Measurements from ENCODE around the gene SNRNP27. TPM values are rescaled to one million over a fixed set of nuclear protein-coding genes. Genes with fewer than 3 reads are reported as not detected.

The SNRNP27 gene
- total RNA-seq, 1 donor from 2014 or later, result 84.1 TPM

DNA sequence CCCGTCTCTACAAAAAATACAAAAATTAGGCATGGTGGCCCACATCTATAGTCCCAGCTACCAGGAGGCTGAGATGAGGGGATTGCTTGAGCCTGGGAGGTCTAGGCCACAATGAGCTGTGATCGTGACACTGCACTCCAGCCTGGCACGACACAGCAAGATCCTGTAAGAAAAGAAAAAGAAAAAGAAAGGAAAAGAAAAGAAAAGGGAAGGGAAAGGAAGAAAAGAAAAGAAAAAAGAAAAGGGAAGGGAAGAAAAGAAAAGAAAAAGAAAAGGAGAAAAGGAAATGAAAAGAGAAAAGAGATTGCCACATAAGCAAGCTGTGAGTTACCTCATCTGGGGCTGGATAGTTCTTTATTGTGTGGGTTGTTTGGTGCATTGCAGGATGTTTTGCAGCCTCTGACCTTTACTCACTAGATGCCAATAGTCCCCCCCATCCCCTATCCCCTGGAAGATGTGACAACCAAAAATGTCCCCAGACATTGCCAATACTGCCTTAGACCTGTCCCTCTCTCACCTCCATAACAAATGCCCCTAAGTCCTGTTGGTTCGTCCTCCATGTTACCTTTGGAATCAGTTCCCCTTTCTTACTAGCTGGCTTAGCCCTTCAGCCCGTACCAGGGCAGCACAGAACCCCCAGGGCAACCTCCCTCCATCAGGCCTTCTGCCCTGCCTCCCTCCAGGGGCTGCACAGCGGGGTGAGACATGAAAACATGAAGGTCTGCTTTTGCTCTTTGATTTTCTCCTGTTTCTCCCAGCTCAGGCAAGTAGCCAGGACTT lies 58.8 kb downstream of the SNRNP27 start:
- DNase-seq (ENCODE audit: low read depth), result no peak
- no peak overlapping the region for H3K4me3 ChIP-seq (ENCODE audit: low read depth, low read length)
- H3K36me3 ChIP-seq (ENCODE audit: control insufficient read depth, insufficient read depth, low read length), result no peaks in the 10 kb centered on the region
- TF ChIP-seq, protein P1, sequence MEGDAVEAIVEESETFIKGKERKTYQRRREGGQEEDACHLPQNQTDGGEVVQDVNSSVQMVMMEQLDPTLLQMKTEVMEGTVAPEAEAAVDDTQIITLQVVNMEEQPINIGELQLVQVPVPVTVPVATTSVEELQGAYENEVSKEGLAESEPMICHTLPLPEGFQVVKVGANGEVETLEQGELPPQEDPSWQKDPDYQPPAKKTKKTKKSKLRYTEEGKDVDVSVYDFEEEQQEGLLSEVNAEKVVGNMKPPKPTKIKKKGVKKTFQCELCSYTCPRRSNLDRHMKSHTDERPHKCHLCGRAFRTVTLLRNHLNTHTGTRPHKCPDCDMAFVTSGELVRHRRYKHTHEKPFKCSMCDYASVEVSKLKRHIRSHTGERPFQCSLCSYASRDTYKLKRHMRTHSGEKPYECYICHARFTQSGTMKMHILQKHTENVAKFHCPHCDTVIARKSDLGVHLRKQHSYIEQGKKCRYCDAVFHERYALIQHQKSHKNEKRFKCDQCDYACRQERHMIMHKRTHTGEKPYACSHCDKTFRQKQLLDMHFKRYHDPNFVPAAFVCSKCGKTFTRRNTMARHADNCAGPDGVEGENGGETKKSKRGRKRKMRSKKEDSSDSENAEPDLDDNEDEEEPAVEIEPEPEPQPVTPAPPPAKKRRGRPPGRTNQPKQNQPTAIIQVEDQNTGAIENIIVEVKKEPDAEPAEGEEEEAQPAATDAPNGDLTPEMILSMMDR (IDR thresholded peaks at IDR 0.05; ENCODE audit: insufficient read depth, low read length, poor library complexity, severe bottlenecking), result no peak
- H3K27me3 ChIP-seq (ENCODE audit: control insufficient read depth, insufficient read depth, low read length), result peaks cover 10% of the 10 kb centered on the region

DNA sequence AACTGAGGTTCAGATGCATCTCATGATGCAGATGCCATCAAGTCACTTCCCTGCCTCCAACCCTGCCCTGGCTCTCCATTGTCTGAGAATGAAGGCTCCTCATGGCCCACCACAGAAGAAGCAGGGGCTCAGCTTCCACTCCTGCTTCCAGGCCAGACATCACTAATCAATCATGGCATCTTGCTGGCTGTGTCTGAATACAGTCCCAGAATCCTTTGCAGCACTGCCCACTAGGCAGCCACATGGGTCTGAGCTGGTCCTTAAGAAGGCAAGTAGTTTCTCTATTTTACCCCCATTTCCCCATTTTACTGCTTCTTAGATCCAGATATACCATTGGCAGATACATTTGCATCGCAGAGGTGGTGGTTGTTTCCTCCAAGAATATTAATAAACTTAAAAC lies 60.3 kb downstream of the SNRNP27 start:
- Histone ChIP-seq H3K4me3 (ENCODE audit: low read depth, low read length) (no peak overlapping the region), H3K27me3 (ENCODE audit: control insufficient read depth, insufficient read depth, low read length) (peaks cover 7% of the 10 kb centered on the region), H3K36me3 (ENCODE audit: control insufficient read depth, insufficient read depth, low read length) (no peaks in the 10 kb centered on the region)
- no peak for DNase-seq (ENCODE audit: low read depth)
- TF ChIP-seq, protein P1 (IDR thresholded peaks at IDR 0.05; ENCODE audit: insufficient read depth, low read length, poor library complexity, severe bottlenecking), result no peak

Other genes with a start within 250 kb of the SNRNP27 start
- 73.6 and 93.5 TPM in 2 replicates for gene ANXA4, start 151.8 kb upstream of the SNRNP27 start, total RNA-seq
- 10.7 and 12.2 TPM in 2 replicates for gene GMCL1, start 64.3 kb upstream of the SNRNP27 start, total RNA-seq
- 14.1 and 14.4 TPM in 2 replicates for gene MXD1, start 21.2 kb downstream of the SNRNP27 start, total RNA-seq
- gene ASPRV1, start 67.7 kb downstream of the SNRNP27 start, total RNA-seq, result 0.07 and 0.08 TPM in 2 replicates
- 144 and 150 TPM in 2 replicates for gene PCBP1, start 193.5 kb downstream of the SNRNP27 start, total RNA-seq

Data from kidney epithelial cell (primary cell).